NCI-H1930 (cell line): ENCODE measurements around the gene TRIM22.
"Not testable (repeated sequence)": the region's sequence is repeated elsewhere in the genome, so short reads cannot be mapped to it uniquely, and the experiment has no call there.

Experiments used
- DNase-seq, 2 experiments: peaks; one replicate each; lab custom pipeline; 2025; lab: John Stamatoyannopoulos, UW

Gene TRIM22, protein sequence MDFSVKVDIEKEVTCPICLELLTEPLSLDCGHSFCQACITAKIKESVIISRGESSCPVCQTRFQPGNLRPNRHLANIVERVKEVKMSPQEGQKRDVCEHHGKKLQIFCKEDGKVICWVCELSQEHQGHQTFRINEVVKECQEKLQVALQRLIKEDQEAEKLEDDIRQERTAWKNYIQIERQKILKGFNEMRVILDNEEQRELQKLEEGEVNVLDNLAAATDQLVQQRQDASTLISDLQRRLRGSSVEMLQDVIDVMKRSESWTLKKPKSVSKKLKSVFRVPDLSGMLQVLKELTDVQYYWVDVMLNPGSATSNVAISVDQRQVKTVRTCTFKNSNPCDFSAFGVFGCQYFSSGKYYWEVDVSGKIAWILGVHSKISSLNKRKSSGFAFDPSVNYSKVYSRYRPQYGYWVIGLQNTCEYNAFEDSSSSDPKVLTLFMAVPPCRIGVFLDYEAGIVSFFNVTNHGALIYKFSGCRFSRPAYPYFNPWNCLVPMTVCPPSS

DNA sequence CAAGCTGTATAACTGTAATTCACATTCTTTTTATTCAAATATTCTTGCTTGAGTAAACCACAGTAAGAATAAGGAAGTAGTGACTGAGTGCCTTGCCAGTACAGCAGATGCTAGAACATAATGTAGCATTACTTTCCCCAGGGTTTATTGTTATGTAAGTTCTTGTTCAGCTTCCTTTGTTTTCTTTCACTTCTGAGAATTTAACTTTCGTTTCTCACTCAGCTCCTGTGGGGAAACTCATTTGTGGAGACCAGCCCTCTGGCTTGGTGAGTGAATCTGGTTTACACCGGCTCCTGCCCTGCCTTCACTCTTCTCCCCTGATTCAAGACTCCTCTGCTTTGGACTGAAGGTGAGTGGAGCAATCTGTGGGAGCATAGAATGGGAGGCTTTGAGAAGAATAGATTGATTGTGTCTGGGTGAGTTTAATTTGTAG, at the start of gene TRIM22:
TSS of gene TRIM22 (plus strand) at position 240 of the 433 bp plus-strand sequence. CDS start 6,443 bp downstream, outside the sequence.
- DNase-seq: no peak

DNA sequence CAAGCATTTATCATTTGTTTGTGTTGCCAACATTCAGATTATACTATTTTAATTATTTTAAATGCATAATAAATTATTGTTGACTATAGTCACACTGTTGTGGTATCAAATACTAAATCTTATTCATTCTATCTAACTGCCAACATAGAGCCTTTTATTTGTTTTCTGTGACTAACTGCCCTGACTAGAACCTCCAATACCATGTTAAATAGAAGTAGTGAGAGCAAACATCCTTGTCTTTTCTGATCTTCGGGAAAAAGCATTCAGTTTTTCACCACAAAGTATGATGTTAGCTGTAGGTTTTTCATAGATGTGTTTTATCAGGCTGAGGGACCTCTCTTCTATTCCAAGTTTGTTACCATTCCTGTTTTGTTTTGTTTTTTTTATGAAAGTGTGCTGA, 49.6 kb upstream of the TRIM22 start:
- DNase-seq: no peak

DNA sequence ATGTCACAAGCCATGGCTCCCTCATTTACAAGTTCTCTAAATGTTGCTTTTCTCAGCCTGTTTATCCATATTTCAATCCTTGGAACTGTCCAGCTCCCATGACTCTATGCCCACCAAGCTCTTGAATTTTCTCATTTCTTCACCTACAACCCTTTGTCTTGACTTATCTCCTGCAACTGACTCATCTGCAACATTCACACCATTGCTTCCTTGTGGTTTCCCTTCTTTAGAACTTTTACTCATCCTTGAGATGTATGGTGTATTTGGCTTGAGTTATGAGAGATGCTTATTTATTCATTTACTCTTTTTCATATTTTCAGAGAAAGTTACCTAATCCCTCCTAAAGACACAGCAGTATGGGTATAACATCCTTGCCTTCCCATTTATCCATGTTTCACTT, 46.0 kb upstream of the TRIM22 start:
- DNase-seq: no peak

DNA sequence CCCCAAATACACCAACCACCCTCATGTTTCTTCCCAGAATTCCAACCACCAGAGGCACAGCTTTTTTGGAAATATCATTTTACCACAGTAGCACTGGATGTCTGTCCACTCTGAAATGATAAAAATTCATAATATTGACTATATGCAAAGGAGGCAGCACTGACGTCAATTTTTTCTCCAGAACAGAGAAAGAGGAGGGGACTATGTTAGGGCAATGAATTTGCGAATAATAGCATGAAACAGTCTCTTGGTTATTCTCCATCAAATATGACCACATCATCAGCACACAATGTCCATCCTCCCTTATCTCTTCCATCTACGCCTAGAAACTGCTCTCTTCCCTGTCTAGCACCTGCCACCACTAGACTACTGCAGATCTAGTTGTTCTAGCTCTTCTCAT, 43.5 kb upstream of the TRIM22 start:
- DNase-seq: no peak

DNA sequence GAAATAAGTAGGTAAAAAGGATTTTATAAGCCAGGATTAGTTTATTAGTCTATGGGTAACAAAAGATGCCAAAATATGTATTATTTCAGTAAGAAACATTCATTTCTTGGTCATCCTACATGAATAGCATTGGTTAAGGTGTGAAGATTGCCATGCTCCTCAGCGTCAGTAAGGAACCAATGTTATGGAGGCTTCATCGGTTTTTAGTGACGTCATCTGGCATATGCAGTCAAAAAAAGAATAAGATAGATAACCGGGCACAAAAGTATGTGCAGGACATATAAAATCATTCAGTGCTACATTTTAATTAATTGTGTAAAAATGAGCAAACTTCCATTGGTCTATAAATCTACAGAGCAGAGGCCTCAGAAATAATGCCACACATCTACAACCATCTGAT, 34.1 kb upstream of the TRIM22 start:
- no peak for DNase-seq

DNA sequence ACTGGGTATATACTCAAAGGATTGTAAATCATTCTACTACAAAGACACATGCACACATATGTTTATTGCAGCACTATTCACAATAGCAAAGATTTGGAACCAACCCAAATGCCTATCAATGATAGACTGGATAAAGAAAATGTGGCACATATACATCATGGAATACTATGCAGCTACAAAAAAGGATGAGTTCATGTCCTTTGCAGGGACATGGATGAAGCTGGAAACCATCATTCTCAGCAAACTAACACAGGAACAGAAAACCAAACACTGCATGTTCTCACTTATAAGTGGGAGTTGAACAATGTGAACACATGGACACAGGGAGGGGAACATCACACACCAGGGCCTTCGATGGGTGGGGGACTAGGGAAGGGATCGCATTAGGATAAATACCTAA, 32.6 kb upstream of the TRIM22 start:
- DNase-seq: not testable (repeated sequence)

DNA sequence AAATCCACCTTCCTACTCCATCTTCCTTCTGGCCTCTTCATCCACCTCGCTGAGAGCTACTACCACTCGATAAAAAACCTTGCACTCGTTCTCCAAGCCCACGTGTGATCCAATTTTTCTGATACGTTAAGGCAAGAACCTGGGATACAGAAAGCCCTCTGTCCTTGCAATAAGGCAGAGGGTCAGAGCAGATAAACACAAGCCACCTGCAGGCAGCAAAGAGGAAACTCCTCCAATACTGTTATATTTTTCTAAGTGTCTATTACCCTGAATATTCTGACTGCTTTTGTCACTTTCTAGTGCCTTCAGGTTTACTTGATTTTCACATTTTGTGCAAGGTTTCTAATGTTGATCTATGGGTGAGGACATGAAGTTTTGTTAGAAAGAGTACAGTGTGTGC, 31.3 kb upstream of the TRIM22 start:
- DNase-seq: no peak

DNA sequence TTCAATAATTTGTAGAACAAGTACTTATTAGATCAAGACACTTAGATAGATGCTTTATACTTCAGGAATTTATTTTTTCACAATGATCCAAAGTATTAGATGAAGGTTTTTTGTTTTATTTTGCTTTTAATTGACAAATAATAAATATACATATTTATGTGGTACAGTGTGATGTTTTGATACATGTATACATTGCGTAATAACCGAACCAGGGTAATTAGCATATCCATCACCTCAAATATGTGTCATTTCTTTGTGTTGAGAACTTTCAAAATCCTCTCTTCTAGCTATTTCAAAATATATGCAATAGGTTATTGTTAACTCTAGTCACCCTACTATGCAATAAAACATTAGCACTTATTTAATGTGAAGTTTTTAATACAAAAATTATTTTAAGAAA, 26.1 kb upstream of the TRIM22 start:
- no peak for DNase-seq

DNA sequence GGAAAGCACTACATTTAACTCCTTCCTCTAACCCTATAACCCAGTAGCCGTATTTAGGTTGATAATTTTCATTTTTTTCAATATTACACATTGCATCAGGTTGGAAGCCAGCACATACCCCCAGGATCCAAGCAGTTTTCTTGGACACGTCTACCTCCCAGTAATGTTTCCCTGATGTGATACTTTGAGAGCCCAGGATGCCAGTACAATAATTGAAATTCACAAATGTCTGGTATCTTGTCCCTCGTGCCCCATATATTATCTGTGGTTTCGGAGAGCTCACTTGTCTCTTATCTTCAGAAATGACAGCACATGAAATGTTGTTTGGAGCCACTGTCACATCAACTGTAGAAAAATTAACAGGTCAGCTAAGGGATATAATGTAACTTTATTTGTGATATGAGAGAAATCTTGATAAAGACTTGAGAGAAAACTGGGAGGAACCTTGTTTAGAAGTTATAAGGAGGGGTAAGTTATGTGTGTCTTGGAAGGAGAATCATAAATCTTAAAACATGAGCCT, 24.5 kb upstream of the TRIM22 start:
- DNase-seq: no peak

DNA sequence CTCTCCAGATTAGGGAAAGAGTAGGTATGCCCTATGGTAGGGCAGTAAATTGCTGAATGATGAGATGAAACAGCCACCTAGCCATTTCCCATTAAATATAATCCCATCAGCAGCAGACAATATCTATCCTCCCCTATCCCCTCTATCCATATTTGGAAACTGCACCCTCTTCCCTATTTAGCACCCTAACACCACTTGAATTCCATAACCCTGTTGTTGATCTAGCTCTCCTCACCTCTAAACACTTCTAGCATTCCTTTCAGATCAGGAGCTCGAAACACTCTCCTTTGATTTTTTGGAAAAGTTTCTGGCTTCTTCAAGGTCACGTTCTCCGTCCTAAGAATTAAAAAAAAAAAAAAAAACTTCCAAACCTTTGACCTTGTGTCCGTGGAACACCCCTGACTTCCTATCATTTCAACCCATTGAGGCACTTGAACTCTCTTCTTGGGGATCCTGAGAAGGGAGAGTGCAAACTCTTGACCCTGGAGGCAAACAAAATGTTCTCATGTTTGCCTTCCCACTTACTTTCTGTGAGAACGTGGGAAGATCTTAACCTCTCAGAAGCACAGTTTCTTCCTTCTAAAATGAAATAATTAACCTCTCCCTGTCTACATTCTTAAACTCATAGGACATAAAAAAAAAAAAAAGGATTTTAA, 23.7 kb upstream of the TRIM22 start:
- DNase-seq: no peak

DNA sequence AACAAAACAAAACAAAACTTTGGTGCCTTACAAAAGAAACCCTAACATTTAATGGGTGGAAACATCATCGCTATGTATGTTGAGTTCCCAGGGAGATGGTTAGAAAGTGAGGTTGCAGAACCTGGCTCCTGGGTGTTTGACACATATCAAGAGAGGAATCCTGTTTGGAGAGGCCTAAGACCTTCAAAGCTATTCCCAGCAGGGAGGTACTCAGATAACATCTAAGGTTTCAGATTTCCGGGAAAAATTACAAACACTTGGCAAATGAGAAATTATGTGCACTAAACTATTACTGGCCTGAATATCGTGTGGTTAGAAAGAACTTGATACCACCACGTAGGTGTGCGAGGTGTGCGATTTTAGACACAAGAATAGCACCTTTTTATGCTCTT, 23.2 kb upstream of the TRIM22 start:
- no peak for DNase-seq

DNA sequence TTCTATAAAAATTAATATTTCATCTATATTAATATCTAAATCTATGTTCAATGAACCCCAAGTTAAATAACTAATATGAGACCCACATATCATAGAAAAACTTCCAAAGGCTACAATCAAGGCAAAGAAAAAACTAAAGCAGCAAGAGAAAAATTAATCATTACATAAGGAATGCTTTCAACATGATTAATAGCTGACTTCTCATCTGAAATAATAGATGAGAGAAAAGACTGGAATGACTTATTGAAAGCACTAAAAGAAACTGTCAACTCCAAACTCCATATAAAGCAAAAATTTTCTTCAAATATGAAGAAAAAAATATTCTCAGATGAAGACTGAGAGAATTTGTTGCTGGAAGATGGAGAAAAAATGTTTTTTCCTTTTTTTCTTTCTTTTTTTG, 17.8 kb upstream of the TRIM22 start:
- no peak for DNase-seq

DNA sequence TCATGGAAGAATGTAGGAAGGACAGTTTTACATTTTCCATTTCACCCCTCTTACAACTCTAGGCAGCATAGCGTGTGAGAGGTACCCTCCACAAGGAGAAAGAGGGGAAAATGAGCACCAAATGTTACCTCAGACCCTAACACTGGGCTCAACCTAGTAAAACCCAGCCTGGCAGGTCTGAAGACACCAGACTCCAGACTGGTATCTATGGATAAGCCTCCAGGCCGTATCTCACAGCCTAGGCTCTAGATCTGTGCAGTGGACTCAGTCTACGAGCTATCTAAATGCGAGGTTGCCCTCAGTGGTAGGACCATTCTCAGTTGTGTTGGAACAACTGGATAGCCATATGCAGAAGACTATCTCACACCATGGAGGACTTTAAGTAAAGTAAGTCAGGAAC, 15.2 kb upstream of the TRIM22 start:
- DNase-seq: no peak

DNA sequence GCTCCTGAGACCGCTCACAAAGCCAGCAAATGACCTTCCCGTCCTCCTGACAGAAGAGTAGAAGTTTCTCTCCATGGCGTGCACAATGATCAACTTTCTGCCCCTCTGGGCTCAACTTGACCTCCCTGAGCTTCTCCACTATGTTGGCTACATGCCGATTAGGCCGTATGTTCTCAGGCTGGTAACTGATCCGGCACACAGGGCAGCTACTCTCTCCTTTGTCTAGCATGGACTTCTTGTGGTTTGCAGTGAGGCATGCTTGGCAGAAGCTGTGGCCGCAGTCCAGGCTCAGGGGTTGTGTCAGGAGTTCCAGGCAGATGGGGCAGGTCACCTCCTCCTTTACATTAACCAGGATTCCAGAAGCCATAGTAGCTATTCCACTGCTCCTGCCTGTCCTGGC, 9.8 kb upstream of the TRIM22 start:
- DNase-seq: no peak

DNA sequence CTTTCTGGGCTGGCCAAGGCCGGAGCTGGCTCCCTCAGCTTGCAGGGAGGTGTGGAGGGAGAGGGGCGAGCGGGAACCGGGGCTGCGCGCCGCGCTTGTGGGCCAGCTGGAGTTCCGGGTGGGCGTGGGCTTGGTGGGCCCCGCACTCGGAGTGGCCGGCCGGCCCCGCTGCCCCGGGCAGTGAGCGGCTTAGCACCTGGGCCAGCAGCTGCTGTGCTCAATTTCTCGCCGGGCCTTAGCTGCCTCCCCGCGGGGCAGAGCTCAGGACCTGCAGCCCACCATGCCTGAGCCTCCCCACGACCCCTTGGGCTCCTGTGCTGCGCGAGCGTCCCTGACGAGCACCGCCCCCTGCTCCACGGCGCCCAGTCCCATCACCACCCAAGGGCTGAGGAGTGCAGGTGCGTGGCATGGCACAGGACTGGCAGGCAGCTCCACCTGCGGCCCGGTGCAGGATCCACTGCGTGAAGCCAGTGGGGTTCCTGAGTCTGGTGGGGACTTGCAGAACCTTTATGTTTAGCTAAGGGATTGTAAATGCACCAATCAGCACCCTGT, 6.6 kb upstream of the TRIM22 start:
- not testable (repeated sequence) for DNase-seq

DNA sequence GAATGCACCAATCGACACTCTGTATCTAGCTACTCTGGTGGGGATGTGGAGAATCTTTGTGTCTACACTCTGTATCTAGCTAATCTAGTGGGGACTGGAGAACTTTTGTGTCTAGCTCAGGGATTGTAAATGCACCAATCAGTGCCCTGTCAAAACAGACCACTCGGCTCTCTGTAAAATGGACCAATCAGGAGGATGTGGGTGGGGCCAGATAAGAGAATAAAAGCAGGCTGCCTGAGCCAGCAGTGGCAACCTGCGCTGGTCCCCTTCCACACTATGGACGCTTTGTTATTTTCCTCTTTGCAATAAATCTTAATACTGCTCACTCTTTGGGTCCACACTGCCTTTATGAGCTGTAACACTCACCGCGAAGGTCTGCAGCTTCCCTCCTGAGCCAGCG, 6.0 kb upstream of the TRIM22 start:
- DNase-seq: not testable (repeated sequence)

DNA sequence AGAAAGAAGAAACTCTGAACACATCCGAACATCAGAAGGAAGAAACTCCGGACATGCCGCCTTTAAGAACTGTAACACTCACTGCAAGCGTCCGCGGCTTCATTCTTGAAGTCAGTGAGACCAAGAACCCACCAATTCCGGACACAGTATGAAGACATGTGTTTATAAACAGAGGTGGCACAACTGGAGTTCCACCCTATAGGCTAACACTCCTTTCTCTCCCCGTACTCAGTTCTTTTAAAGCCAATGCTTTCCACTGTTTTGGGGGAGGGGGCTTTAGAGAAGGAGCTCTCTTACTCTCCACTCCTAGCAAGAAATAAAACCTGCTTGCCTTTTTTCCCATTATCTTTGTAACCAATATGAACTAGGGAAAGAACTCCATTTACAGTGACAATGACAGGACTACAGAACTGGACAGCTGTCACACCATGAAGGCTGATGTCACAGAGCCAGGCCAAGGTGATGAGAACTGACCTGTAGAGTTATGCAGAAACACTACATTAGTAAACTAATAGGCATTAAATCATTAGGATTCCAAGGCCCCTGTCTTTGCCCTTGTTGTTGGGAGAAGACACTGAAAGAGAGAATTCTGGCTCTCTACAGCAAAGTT, 5.4 kb upstream of the TRIM22 start:
- DNase-seq: no peak

DNA sequence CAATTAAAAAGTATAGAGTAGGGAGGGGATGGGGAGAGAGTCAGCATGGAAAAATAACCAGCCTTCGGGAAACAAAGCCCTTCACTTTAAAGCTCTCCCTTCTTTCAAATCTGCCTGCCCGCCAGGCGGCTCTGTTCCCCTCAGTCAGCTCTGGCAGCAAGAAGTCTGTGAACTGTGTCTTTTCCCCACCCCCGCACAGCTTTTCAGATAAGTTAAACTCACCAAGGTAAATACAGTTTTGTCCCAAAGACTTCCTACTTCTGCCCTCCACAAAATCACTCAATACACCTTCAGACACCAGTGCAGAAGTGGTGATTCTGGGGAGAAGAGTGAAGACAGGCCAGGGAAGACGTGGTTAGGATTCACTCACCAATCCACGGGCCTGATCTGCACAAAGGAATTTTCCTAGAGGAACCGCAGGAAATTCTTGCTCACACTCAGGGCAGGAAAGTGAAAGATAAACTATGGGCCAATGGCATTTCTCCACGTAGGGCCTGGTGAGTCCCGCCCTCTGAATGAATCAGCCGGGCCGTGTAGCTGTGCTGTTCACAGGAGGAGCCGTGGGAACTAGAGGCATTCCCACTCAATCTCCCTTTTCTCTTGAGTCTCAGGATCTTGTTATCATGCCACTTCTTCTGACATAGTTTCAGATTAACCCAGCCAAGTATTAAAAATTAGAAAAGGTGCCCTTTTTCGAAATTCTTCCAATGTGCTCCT, 4.8 kb upstream of the TRIM22 start, which contains the start of gene TRIM5:
TSS of gene TRIM5 (minus strand) at position 429 of the 717 bp plus-strand sequence. CDS start 4,897 bp downstream, outside the sequence.
- DNase-seq: no peak

DNA sequence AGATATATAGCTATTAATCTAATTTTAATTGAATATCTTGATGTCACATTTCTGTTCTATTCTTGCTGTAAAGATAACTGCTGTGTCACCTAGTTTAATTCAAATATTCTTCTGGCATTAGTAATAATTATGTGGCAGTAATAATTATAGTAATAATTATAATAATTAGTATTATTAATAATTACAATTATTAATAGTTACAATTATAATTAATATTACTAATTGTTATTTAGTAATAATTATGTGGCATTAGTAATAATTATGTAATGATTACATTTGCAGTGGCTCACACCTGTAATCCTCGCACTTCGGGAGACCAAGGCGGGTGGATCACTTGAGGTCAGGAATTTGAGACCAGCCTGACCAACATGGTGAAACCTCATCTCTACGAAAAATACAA, 3.2 kb upstream of the TRIM22 start:
- DNase-seq: no peak

DNA sequence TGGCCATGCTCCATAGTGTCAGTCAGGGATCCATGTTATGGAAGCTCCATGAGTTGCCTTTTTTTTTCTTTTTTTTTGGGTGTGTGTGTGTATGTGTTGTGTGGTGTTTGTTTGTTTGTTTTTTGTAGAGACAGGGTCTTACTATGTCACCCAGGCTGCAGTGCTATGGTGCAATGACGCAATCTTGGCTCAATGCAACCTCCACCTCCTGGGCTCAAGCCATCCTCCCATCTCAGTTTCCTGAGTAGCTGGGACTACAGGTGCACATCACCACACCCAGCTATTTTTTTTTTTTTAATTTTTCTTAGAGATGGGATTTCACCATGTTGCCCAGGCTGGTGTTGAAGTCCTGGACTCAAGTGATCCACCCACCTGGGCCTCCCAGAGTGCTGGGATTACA, 1.1 kb upstream of the TRIM22 start:
- DNase-seq: no peak

DNA sequence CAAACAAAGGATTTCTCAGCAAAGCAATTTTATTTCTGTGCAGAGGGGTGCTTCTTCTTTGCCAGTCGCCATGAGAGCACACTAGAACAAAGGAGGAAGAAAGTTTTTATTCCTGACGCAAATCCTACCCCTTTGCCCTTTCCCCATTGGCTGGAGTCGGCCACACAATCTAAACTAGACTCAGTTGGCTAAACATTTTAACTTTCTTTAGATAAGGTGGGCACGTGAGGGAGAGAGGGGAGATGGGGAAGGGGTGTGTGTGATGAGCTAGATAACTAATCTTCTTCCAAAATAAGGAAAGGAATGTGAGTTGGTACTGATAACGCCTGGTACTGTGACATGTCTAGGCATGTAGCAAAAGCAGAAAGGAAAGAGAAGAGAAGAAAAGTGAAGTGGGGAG, 626 bp downstream of the TRIM22 start:
- DNase-seq: no peak

DNA sequence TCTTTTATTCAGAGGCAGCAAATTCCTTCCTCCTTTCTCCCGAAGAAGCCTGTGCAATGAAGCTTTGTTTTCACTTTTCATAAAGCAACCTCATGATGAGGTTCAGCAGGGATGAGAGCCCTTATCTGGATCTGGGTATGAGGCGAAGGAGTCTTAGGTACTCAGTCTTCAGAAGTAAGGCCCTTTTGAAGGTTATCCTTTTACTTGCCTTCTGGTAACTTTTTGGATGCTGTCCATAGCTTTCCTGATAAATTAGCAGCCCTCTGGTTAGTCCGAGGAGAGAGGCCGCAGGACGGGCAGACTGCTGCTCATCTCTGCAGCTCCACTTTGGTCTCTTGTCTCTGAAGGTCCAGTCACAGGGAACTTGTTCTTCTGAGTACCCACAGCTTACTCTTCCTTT, 1.1 kb downstream of the TRIM22 start:
- no peak for DNase-seq
